Ascending aorta (tissue), 2 donors: Measurements from ENCODE around the gene SH2D5. TPM values are rescaled to one million over a fixed set of nuclear protein-coding genes. Genes with fewer than 3 reads are reported as not detected.

ENCODE experiments used
- DNase-seq, 2 donors: peaks; one replicate each; pipeline ENCODE4 v3.0.0-alpha.2; 2019; ENCODE audit warnings: low spot score in 2 of 2
- H3K27ac ChIP-seq, 2 donors: fragments of 200-600 bp; sonication (generic); one replicate each; pipeline ENCODE4 v1.5.1; 2016 to 2017; ENCODE audit warnings: mild to moderate bottlenecking in 1 of 2
- H3K27me3 ChIP-seq: fragments of 200-600 bp; sonication (generic); one replicate; pipeline ENCODE4 v1.5.1; 2017
- H3K36me3 ChIP-seq, 2 donors: fragments of 200-600 bp; sonication (generic); one replicate each; pipeline ENCODE4 v1.5.1; 2016
- H3K4me1 ChIP-seq, 2 donors: fragments of 200-600 bp; sonication (generic); one replicate each; pipeline ENCODE4 v1.5.1; 2016 to 2017; ENCODE audit warnings: mild to moderate bottlenecking in 1 of 2
- H3K4me3 ChIP-seq, 2 donors: fragments of 200-600 bp; sonication (generic); one replicate each; pipeline ENCODE4 v1.5.1; 2016 to 2017; ENCODE audit warnings: mild to moderate bottlenecking in 1 of 2
- H3K9me3 ChIP-seq, 2 donors: fragments of 200-600 bp; sonication (generic); one replicate each; pipeline ENCODE4 v1.5.1; 2016
- intact Hi-C: fragments of 100-400 bp; cut with DNase I; formaldehyde crosslinking; loops from one replicate; pipeline ENCODE4 v1.15.1; 2023
- total RNA-seq: library from RNA; depleted of rRNA; stranded (reverse); fragments of >200 nt; gene quantifications from one replicate; pipeline ENCODE4 v1.1.0, GENCODE V29; 2016
- TF ChIP-seq, protein P1 (sequence below), 3 experiments: fragments of 200-600 bp in 2 of 3; fragments of 450-650 bp in 1 of 3; sonication (generic) in 2 of 3; IDR thresholded peaks; one replicate each; pipeline ENCODE4 v1.5.1; 2016 to 2019; ENCODE audit warnings: antibody characterized with exemption in 3 of 3, mild to moderate bottlenecking in 1 of 3, moderate library complexity in 1 of 3

SH2D5 gene
- total RNA-seq, 1 donor from 2014 or later, result not detected

DNA sequence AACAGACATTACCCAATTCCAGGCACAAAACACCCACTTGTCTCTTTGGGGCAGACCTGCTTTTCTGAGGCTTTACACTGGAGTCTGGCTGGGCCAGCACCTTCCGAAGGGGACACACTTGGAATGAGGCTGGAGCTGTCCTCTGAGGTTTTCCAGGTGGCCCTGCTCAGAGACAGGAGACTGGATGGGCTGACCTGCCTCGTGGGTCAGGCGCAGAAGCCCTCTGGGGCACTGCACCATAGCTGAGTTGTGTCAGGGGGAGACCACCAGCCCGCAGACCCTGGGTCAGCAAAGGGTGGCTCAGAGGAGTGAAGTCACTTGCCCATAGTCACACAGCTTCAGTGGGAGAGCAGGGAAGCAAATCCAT, 1.8 kb downstream of the SH2D5 start:
- Histone ChIP-seq H3K4me1 (peaks cover 7 to 19% of the 10 kb centered on the region in 2 donors), H3K9me3 (no peaks in the 10 kb centered on the region), H3K27ac (no peak overlapping the region), H3K4me3 (no peak overlapping the region), H3K27me3 (peaks cover 5% of the 10 kb centered on the region), H3K36me3 (no peaks in the 10 kb centered on the region)
- TF ChIP-seq, protein P1, sequence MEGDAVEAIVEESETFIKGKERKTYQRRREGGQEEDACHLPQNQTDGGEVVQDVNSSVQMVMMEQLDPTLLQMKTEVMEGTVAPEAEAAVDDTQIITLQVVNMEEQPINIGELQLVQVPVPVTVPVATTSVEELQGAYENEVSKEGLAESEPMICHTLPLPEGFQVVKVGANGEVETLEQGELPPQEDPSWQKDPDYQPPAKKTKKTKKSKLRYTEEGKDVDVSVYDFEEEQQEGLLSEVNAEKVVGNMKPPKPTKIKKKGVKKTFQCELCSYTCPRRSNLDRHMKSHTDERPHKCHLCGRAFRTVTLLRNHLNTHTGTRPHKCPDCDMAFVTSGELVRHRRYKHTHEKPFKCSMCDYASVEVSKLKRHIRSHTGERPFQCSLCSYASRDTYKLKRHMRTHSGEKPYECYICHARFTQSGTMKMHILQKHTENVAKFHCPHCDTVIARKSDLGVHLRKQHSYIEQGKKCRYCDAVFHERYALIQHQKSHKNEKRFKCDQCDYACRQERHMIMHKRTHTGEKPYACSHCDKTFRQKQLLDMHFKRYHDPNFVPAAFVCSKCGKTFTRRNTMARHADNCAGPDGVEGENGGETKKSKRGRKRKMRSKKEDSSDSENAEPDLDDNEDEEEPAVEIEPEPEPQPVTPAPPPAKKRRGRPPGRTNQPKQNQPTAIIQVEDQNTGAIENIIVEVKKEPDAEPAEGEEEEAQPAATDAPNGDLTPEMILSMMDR (IDR thresholded peaks at IDR 0.05), result no peak
- peak in 1 of 2 donors; percentile 55 for DNase-seq
- intact Hi-C loops, result loop anchor here (5.0 to 10.0 kb wide), 2 partner anchors 206 to 612 kb away; no protein-coding TSS in a partner anchor

DNA sequence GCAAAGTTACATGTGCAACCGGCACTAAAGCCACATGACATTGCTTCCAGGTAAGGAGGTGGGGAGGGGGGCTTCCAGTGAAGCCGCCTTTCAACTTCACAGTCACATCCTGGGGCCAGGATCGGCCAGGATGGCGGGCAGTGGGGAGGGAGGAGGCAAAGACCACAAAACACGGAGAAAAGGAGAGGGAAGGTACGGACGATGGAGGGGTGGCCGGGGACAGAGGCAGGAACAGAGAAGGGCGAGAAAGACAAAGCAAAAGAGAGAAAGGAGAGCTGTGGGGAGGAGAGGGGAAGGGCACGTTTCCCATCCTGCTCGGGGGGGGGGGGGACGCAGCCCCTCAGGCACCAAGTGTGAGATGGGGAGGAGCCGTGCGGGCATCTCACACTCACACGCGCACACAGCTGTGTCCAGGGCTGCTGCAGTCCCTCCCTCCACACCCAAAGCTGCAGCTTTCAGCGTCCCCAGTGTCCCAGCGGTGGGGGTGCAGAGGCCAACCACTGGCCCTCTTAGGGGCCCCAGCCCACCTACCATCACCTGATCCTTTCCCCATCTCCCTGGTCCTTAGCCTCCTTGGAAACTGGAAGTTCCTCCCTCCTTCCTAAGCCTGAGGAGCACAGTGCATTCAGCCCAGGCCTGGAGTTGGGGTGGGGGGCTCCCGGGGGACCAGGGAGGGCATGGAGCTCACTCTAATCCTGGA, 2.4 kb downstream of the SH2D5 start:
- peak in 1 of 2 donors; percentile 52 for DNase-seq

DNA sequence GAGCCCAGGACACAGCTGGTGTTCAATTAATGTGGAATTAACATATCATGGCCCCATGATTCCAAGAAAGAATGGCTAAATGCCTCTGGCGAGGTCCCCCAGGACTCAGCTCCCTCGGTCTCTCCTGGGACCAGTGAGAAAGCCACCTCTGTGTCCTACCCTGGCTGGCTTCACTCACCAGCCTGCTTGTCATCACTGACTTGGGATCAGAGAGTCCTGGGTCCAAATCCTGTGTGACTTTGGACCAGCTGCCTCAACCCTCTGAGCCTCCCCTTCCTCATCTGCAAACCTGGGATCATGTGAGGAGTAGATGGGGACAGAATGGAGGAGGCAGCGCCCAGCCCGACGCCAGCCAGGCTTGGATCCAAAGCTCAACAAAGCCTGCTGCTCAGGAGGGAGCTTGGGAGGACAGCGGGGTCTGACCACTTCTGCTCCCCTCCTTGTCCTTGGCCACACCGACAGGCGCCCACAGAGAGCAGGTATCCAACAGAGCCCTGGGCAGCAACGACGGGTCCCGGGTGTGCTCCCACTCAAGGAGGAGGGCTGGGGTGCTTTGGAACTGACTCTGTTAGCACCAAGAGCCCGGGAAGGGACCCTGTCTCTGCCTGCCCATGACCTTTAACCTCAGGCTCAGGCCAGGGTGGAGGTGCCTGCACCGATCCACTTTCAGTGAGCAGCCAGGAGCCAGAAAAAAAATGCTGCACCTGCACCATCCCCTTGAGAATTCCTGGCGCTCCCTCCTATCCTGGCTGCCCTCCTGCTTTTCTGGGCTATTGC, 3.2 kb downstream of the SH2D5 start:
- Histone ChIP-seq H3K4me3 (no peak overlapping the region), H3K9me3 (no peaks in the 10 kb centered on the region), H3K36me3 (no peaks in the 10 kb centered on the region), H3K27ac (no peak overlapping the region), H3K4me1 (peaks cover 7 to 19% of the 10 kb centered on the region in 2 donors), H3K27me3 (peaks cover 5% of the 10 kb centered on the region)
- DNase-seq, result peak in 1 of 2 donors; percentile 59
- intact Hi-C loops, result no loop called here
- TF ChIP-seq, protein P1 (IDR thresholded peaks at IDR 0.05), result no peak

More for the DNA sequence above, 2.4 kb downstream of the SH2D5 start:
- no peak overlapping the region for H3K27ac ChIP-seq
- H3K9me3 ChIP-seq, result no peaks in the 10 kb centered on the region
- H3K27me3 ChIP-seq, result peaks cover 5% of the 10 kb centered on the region
- no peaks in the 10 kb centered on the region for H3K36me3 ChIP-seq
- TF ChIP-seq, protein P1 (IDR thresholded peaks at IDR 0.05), result no peak
- intact Hi-C loops, result loop anchor here (5.0 to 10.0 kb wide), 2 partner anchors 205 to 612 kb away; no protein-coding TSS in a partner anchor
- peaks cover 7 to 19% of the 10 kb centered on the region in 2 donors for H3K4me1 ChIP-seq
- H3K4me3 ChIP-seq, result no peak overlapping the region

DNA sequence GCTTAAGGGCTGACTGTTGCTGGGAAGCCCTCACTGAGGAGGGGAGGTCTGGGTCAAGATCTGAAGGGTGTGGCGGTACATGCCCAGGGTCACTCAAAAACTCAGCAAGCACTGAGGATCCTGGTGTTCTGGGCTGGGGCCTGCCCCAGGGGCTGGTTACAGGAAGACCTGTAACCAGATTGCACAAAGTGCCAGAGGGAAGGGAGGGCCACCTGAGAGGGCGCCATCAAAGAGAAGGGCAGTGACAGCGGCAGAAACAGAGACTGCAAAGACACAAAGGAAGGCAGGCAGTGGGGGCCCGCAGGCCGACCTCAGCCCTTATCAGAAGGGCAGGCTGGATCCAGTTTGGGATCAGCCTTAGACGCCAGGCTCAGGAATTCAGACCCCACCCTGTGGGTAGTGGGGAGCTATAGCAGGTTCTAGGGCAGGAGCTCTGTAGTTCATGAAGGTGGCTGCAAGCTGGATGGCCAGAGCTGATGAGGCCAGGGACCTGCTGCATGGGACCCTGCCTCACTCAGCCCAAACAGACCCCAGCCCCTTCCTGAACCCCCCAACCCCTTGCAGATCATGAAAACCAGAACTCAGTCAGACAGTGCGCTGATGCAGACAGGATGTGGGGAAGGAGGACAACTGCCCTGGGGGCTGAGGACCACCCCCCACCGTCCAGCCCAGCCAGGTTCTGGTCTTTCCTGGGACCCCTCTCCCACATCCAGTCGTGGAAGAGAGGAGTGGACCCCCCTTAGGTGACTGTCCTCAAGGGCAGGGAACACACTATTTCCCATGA, 3.9 kb downstream of the SH2D5 start:
- no peak overlapping the region for H3K27ac ChIP-seq
- no peaks in the 10 kb centered on the region for H3K9me3 ChIP-seq
- peak in 1 of 2 donors; percentile 40 for DNase-seq
- H3K4me1 ChIP-seq, result peaks cover 7 to 16% of the 10 kb centered on the region in 2 donors
- H3K27me3 ChIP-seq, result peaks cover 5% of the 10 kb centered on the region
- TF ChIP-seq, protein P1 (IDR thresholded peaks at IDR 0.05), result no peak
- intact Hi-C loops, result no loop called here
- H3K4me3 ChIP-seq, result no peak overlapping the region
- H3K36me3 ChIP-seq, result no peaks in the 10 kb centered on the region

DNA sequence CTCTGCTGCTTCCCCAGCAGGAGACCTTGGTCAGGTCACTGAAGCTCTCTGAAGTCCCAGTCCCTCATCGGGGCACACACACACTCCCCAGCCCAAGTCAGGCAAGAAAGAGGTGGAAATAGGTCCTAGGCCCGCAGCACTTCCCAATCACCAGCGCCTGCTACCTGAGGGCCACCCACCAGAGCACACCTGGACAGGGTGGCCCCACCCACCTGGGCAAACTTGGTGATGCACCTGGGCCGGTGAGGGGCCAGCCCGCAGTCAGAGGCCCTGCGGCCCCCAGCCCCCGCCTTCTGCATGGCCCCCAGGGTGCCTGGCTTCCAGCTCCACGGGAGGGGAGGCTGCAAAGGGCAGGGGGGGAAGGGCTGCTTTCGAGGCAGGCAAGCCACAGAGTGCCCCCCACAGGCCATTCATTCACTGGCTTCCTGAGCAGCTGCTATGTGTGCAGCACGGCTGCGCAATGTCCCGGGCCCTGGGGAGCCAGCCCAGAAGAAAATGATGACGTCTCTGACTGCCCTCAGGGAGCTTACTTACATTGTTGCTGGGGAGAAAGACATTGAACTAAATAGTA, 4.7 kb downstream of the SH2D5 start:
- Histone ChIP-seq H3K4me1 (peaks cover 7 to 13% of the 10 kb centered on the region in 2 donors), H3K4me3 (no peak overlapping the region), H3K36me3 (no peaks in the 10 kb centered on the region), H3K9me3 (no peaks in the 10 kb centered on the region), H3K27me3 (peaks cover 5% of the 10 kb centered on the region), H3K27ac (no peak overlapping the region)
- TF ChIP-seq, protein P1 (IDR thresholded peaks at IDR 0.05), result no peak
- peak in 1 of 2 donors; percentile 56 for DNase-seq
- intact Hi-C loops, result no loop called here
